Nephron progenitor cell (in vitro differentiated cells): ENCODE measurements around the gene ATP10B.

Source experiments
- DNase-seq: peaks from one replicate; pipeline ENCODE4 v3.0.0; 2021
- H3K27ac Mint-ChIP-seq: 2 replicates; pipeline ENCODE4 v1.8.0; 2021; ENCODE audit warnings: mild to moderate bottlenecking, moderate library complexity, mixed read lengths
- H3K27me3 Mint-ChIP-seq: 2 replicates; pipeline ENCODE4 v1.8.0; 2021; ENCODE audit warnings: mild to moderate bottlenecking, low read depth, mixed read lengths; ENCODE audit not compliant: poor library complexity
- H3K36me3 Mint-ChIP-seq: 2 replicates; pipeline ENCODE4 v1.8.0; 2021; ENCODE audit warnings: low read depth, mixed read lengths
- H3K4me1 Mint-ChIP-seq: 2 replicates; pipeline ENCODE4 v1.8.0; 2021; ENCODE audit warnings: mixed read lengths
- H3K4me3 Mint-ChIP-seq: 2 replicates; pipeline ENCODE4 v1.8.0; 2021; ENCODE audit warnings: mild to moderate bottlenecking, moderate library complexity, mixed read lengths
- H3K9me3 Mint-ChIP-seq: 2 replicates; pipeline ENCODE4 v1.8.0; 2021; ENCODE audit warnings: mild to moderate bottlenecking, moderate library complexity, mixed read lengths
- TF ChIP-seq, protein P1 (sequence below): fragments of 200-600 bp; sonication (generic); IDR thresholded peaks from 2 replicates; pipeline ENCODE4 v1.5.0; 2021; ENCODE audit warnings: antibody characterized with exemption

Gene ATP10B

DNA sequence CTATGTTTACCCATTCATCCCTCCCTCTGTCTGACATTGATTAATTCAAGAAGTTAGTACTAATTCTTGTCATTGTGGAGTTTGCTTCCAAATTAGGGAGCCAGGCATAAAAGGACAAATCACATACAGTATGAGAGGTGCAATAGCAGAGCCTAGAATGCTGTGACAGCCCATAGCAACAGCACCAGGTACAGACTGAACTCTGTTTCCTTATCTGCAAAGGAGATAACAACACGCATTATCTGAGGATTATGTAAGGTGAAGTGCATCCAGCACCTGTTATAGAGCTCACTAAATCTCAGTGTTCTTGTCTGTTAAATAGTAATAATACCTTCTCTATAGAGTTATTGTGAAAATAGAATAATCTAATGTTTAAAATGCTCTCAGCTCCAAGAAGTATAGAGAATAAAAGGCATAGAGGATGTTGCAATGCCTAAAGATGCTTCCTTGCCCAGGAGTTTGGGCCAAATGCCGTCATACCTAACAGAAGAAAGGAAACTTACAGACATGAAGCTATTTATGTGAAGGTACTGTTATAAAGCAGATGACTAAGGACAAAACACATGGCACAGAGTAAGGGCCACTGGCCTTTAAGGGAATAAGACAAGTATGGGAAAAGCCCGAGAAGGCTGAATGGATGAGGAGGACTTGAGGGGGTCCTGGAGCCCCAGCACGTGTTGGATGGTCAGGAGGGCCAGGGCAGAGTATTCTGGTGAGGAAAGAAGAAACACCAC, 214.5 kb downstream of the ATP10B start:
- no peaks in the 10 kb centered on the region for H3K9me3 Mint-ChIP-seq
- H3K27ac Mint-ChIP-seq, result no peak overlapping the region
- peaks cover 3% of the 10 kb centered on the region for H3K27me3 Mint-ChIP-seq
- no peaks in the 10 kb centered on the region for H3K36me3 Mint-ChIP-seq
- no peak overlapping the region for H3K4me3 Mint-ChIP-seq
- TF ChIP-seq, protein P1, sequence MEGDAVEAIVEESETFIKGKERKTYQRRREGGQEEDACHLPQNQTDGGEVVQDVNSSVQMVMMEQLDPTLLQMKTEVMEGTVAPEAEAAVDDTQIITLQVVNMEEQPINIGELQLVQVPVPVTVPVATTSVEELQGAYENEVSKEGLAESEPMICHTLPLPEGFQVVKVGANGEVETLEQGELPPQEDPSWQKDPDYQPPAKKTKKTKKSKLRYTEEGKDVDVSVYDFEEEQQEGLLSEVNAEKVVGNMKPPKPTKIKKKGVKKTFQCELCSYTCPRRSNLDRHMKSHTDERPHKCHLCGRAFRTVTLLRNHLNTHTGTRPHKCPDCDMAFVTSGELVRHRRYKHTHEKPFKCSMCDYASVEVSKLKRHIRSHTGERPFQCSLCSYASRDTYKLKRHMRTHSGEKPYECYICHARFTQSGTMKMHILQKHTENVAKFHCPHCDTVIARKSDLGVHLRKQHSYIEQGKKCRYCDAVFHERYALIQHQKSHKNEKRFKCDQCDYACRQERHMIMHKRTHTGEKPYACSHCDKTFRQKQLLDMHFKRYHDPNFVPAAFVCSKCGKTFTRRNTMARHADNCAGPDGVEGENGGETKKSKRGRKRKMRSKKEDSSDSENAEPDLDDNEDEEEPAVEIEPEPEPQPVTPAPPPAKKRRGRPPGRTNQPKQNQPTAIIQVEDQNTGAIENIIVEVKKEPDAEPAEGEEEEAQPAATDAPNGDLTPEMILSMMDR, result no peak
- DNase-seq, result no peak
- H3K4me1 Mint-ChIP-seq, result no peaks in the 10 kb centered on the region

DNA sequence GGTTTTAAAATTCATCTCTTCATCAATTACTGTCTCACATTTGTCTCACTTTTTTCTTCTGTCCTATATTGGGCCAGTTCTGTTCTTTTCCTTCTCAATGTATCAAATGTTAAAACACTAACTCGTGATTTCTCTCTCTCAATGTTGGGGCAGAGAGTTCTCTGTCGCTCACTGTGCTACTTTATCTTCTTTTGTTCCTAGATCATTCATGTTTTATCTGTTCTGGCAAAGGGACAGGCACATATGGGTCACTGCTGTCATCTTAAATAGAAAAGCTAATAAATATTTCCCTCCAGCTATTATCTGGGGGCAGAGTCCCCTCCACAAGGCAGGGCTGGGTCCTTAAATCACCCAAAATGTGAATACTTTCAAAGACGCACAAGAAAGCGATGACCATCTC, 216.3 kb downstream of the ATP10B start:
- H3K36me3 Mint-ChIP-seq, result no peaks in the 10 kb centered on the region
- TF ChIP-seq, protein P1, result no peak
- DNase-seq, result no peak
- no peak overlapping the region for H3K4me3 Mint-ChIP-seq
- no peaks in the 10 kb centered on the region for H3K4me1 Mint-ChIP-seq
- no peak overlapping the region for H3K27ac Mint-ChIP-seq
- no peaks in the 10 kb centered on the region for H3K9me3 Mint-ChIP-seq
- peaks cover 3% of the 10 kb centered on the region for H3K27me3 Mint-ChIP-seq

DNA sequence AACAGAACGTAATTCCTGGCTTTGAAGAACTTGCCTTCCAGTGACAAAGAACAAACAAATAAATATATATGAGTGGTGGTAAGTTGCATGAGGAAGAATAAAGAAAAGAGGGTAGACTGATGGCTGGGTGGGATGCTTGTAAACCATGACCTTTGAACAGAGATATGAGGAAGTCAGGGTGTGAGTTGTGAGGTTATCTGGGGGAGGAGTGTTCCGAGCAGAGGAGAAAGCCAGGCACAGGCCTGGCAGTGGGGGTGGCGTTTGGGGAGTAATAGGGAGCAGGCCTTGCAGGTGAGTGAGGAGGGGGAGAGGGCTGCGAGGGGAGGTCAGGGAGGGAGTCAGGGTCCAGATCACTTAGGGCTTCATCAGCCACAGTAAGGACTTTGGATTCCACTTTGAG, 217.0 kb downstream of the ATP10B start:
- peaks cover 4% of the 10 kb centered on the region for H3K4me1 Mint-ChIP-seq

DNA sequence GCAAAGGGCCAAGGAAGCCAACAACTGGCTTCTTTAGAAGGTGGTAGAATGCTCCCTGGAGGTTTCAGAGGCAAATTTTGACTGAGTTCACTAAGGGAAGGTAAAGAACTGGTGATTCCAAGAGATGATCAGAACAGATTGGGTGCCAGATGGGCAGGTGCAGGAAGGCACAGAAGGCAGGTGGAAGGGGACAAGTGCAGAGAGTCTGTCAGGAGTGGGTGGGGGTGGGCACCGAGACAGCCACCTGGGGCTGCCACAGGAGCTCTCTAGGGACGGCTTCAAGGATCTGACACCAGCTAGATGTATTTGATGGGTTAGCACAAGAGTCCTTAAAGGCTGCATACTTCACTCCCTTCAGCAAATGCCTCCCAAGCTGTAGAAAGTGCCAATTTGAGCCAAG, 223.0 kb downstream of the ATP10B start:
- Mint-ChIP-seq H3K27me3 (peaks cover 4% of the 10 kb centered on the region), H3K27ac (no peak overlapping the region), H3K4me1 (peaks cover 27% of the 10 kb centered on the region), H3K4me3 (no peak overlapping the region), H3K36me3 (no peaks in the 10 kb centered on the region), H3K9me3 (no peaks in the 10 kb centered on the region)
- TF ChIP-seq, protein P1, result no peak
- no peak for DNase-seq

More for the DNA sequence above, 217.0 kb downstream of the ATP10B start:
- TF ChIP-seq, protein P1, result no peak
- Mint-ChIP-seq H3K9me3 (no peaks in the 10 kb centered on the region), H3K27ac (no peak overlapping the region), H3K4me3 (no peak overlapping the region), H3K27me3 (peaks cover 3% of the 10 kb centered on the region), H3K36me3 (no peaks in the 10 kb centered on the region)
- no peak for DNase-seq

DNA sequence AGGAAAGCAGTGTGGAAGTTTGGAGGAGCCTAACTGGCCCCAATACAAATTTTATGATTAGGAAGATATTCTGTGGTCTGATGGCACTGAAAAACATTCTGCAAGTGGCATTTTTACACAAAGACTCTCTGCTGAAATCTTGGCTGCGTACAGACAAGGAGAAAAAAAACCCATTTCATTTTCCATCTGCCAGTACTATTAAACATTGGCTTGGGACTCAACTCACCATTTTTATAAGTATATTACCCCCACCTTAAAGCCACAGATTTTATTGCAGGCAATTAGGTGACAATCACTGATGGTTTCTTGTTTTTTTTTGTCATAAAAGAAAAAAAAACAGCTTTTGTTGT, 223.4 kb downstream of the ATP10B start:
- DNase-seq, result no peak
- no peaks in the 10 kb centered on the region for H3K36me3 Mint-ChIP-seq
- H3K9me3 Mint-ChIP-seq, result no peaks in the 10 kb centered on the region
- peaks cover 27% of the 10 kb centered on the region for H3K4me1 Mint-ChIP-seq
- no peak overlapping the region for H3K4me3 Mint-ChIP-seq
- peaks cover 6% of the 10 kb centered on the region for H3K27me3 Mint-ChIP-seq
- no peak overlapping the region for H3K27ac Mint-ChIP-seq
- TF ChIP-seq, protein P1, result no peak
